GM23338 (cell line): ENCODE measurements around the gene DTD1. TPM values are rescaled to one million over a fixed set of nuclear protein-coding genes. Genes with fewer than 3 reads are reported as not detected.

Source experiments
- ATAC-seq: fragments of 200-7000 bp; cut with Tn5 transposase; 3 replicates; pipeline ENCODE4 v1.9.1; 2020
- DNase-seq: peaks from one replicate; pipeline ENCODE4 v3.0.0-alpha.2; 2015; ENCODE audit warnings: low spot score
- H2AFZ ChIP-seq: fragments of 200-600 bp; sonication (generic); 2 replicates; pipeline ENCODE4 v1.8.0; 2016; ENCODE audit warnings: antibody characterized with exemption, mild to moderate bottlenecking, moderate library complexity
- H3F3A ChIP-seq: fragments of 200-600 bp; sonication (generic); replicated peaks from 2 replicates; pipeline ENCODE4 v1.8.0; 2017; ENCODE audit warnings: antibody characterized with exemption, mixed run types, low read depth
- H3K27ac ChIP-seq: fragments of 200-600 bp; sonication (generic); 2 replicates; pipeline ENCODE4 v1.6.1; 2016; ENCODE audit warnings: low read depth
- H3K27me3 ChIP-seq: fragments of 200-600 bp; sonication (generic); 2 replicates; pipeline ENCODE4 v1.8.0; 2016; ENCODE audit warnings: mild to moderate bottlenecking, mixed run types, moderate library complexity; ENCODE audit not compliant: insufficient read depth
- H3K36me3 ChIP-seq: fragments of 200-600 bp; sonication (generic); 2 replicates; pipeline ENCODE4 v1.8.0; 2016; ENCODE audit warnings: mild to moderate bottlenecking; ENCODE audit not compliant: insufficient read depth
- H3K4me1 ChIP-seq: fragments of 200-600 bp; sonication (generic); 2 replicates; pipeline ENCODE4 v1.8.0; 2016; ENCODE audit warnings: mild to moderate bottlenecking, moderate library complexity; ENCODE audit not compliant: insufficient read depth
- H3K4me2 ChIP-seq: fragments of 200-600 bp; sonication (generic); 2 replicates; pipeline ENCODE4 v1.7.1; 2017; ENCODE audit warnings: mixed run types
- H3K4me3 ChIP-seq: fragments of 200-600 bp; sonication (generic); 2 replicates; pipeline ENCODE4 v1.6.1; 2016; ENCODE audit warnings: mixed run types
- H3K79me2 ChIP-seq: fragments of 200-600 bp; sonication (generic); replicated peaks from 2 replicates; pipeline ENCODE4 v1.8.0; 2017; ENCODE audit warnings: mild to moderate bottlenecking; ENCODE audit not compliant: insufficient read depth
- H3K9me2 ChIP-seq: fragments of 200-600 bp; sonication (generic); 2 replicates; pipeline ENCODE4 v1.8.0; 2017; ENCODE audit not compliant: insufficient read depth
- H4K20me1 ChIP-seq: fragments of 200-600 bp; sonication (generic); replicated peaks from 2 replicates; pipeline ENCODE4 v1.8.0; 2017; ENCODE audit warnings: mild to moderate bottlenecking; ENCODE audit not compliant: insufficient read depth
- H3K27ac Mint-ChIP-seq: 2 replicates; pipeline ENCODE4 v1.8.0; 2020; ENCODE audit warnings: inconsistent platforms, mild to moderate bottlenecking, moderate library complexity, mixed read lengths
- H3K27me3 Mint-ChIP-seq: 3 replicates; pipeline ENCODE4 v1.8.0; 2022; ENCODE audit warnings: low read depth, mild to moderate bottlenecking, moderate library complexity, mixed read lengths, inconsistent platforms; ENCODE audit not compliant: insufficient read depth, poor library complexity
- H3K36me3 Mint-ChIP-seq: 3 replicates; pipeline ENCODE4 v1.8.0; 2021; ENCODE audit warnings: low read depth, mild to moderate bottlenecking, inconsistent platforms, moderate library complexity, mixed read lengths
- H3K4me1 Mint-ChIP-seq: 3 replicates; pipeline ENCODE4 v1.8.0; 2020; ENCODE audit warnings: mild to moderate bottlenecking, inconsistent platforms, mixed read lengths
- H3K4me3 Mint-ChIP-seq: 3 replicates; pipeline ENCODE4 v1.8.0; 2021; ENCODE audit warnings: moderate library complexity, mild to moderate bottlenecking, inconsistent platforms, mixed read lengths
- H3K9me3 Mint-ChIP-seq: 3 replicates; pipeline ENCODE4 v1.8.0; 2020; ENCODE audit warnings: moderate library complexity, mild to moderate bottlenecking, inconsistent platforms, mixed read lengths
- CREB1 ChIP-seq: fragments of 250-450 bp; sonication (Bioruptor Pico); IDR thresholded peaks from 2 replicates; pipeline ENCODE4 v1.5.0; 2020; ENCODE audit warnings: low read depth, mild to moderate bottlenecking, moderate library complexity
- CTCF ChIP-seq, 2 experiments: fragments of 200-600 bp in 1 of 2; sonication (generic) in 1 of 2; conservative IDR thresholded peaks; 2 replicates each; pipeline versions ENCODE4 v1.5.1 to v1.6.1; 2016 to 2017; ENCODE audit warnings: antibody characterized with exemption in 2 of 2, low read depth in 2 of 2, mild to moderate bottlenecking in 2 of 2, moderate library complexity in 1 of 2
- EZH2 ChIP-seq: fragments of 200-600 bp; sonication (generic); IDR thresholded peaks from one replicate; pipeline ENCODE4 v1.8.0; 2017; ENCODE audit warnings: antibody characterized with exemption, mild to moderate bottlenecking, low read depth; ENCODE audit not compliant: unreplicated experiment
- JUNB ChIP-seq: IDR thresholded peaks from one replicate; pipeline ENCODE4 v1.6.1; 2016; ENCODE audit warnings: antibody characterized with exemption; ENCODE audit not compliant: unreplicated experiment
- POLR2AphosphoS5 ChIP-seq: IDR thresholded peaks from 2 replicates; pipeline ENCODE4 v1.6.1; 2016; ENCODE audit warnings: antibody characterized with exemption, low read depth
- ZNF114 ChIP-seq: fragments of 250-450 bp; sonication (Bioruptor Pico); IDR thresholded peaks from 2 replicates; pipeline ENCODE4 v1.5.0; 2020; ENCODE audit warnings: mild to moderate bottlenecking, moderate library complexity
- ZNF331 ChIP-seq: fragments of 250-450 bp; sonication (Bioruptor Pico); IDR thresholded peaks from 2 replicates; pipeline ENCODE4 v1.5.0; 2020; ENCODE audit warnings: low read depth, mild to moderate bottlenecking, moderate library complexity
- ZNF462 ChIP-seq: fragments of 250-450 bp; sonication (Bioruptor Pico); IDR thresholded peaks from 2 replicates; pipeline ENCODE4 v1.5.0; 2020; ENCODE audit warnings: mild to moderate bottlenecking, moderate library complexity
- polyA plus RNA-seq: library from polyadenylated mRNA; unstranded; fragments of >200 nt; fragmentation: Nextera tagmentation; extraction: Ambion mirVana; gene quantifications from 2 replicates; pipeline ENCODE4 v1.2.1, GENCODE V29; 2016
- total RNA-seq: library from RNA; depleted of rRNA; stranded (reverse); fragments of >200 nt; shearing (Covaris generic); gene quantifications from 2 replicates; pipeline ENCODE4 v1.2.3, GENCODE V29; 2014
- TF ChIP-seq, protein P1 (sequence below): IDR thresholded peaks from one replicate; pipeline ENCODE4 v1.6.1; 2018; ENCODE audit warnings: antibody characterized with exemption; ENCODE audit not compliant: unreplicated experiment

Gene DTD1
- total and polyA plus RNA-seq, 2 experiments from 2014 or later = 69.8 to 74.0 TPM

DNA sequence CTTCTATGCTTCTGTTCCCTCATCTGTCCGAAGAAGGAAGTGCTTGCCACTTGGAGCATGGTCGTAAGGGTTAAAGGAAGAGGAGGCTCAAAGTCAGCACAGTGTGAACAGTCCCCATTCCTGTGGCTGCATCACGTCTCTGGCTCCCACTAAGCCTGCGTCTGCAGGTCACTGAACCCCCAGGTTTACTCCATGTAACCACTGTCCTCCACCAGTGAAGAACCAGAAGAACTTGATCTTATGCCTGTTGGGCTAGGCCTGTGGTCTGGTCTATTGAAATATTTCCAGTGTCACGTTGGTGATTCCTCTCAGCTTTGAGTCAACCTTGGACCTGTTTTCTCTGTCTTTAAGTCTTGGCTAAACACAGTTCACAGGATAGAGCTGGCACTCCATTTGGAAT, 179.8 kb downstream of the DTD1 start:
- DNase-seq (no peak), ATAC-seq (no peak)
- H3F3A ChIP-seq = no peaks in the 10 kb centered on the region
- Mint-ChIP-seq H3K27ac (no peak overlapping the region), H3K9me3 (peaks cover 4% of the 10 kb centered on the region), H3K27me3 (peaks cover 4% of the 10 kb centered on the region), H3K4me3 (no peak overlapping the region), H3K4me1 (no peaks in the 10 kb centered on the region), H3K36me3 (peaks cover 13% of the 10 kb centered on the region)
- no peaks in the 10 kb centered on the region for H4K20me1 ChIP-seq
- no peaks in the 10 kb centered on the region for H3K4me1 ChIP-seq
- H3K27me3 ChIP-seq = no peaks in the 10 kb centered on the region
- no peaks in the 10 kb centered on the region; the same call in 1 of the 2 replicates for H3K36me3 ChIP-seq
- no peaks in the 10 kb centered on the region for H3K79me2 ChIP-seq
- H3K27ac ChIP-seq = no peak overlapping the region
- H3K4me3 ChIP-seq = no peak overlapping the region
- no peak for TF ChIP-seq JUNB
- no peak for TF ChIP-seq POLR2AphosphoS5
- no peak for TF ChIP-seq EZH2
- no peak for TF ChIP-seq ZNF114 (CRISPR knock-in tag)
- TF ChIP-seq ZNF462 = no peak
- TF ChIP-seq ZNF331 (CRISPR knock-in tag) = no peak
- TF ChIP-seq CTCF (conservative IDR thresholded peaks at IDR 0.05; ENCODE audit: low read depth in 2 of 2) = no peak
- TF ChIP-seq CREB1 (CRISPR knock-in tag) = no peak
- TF ChIP-seq, protein P1, sequence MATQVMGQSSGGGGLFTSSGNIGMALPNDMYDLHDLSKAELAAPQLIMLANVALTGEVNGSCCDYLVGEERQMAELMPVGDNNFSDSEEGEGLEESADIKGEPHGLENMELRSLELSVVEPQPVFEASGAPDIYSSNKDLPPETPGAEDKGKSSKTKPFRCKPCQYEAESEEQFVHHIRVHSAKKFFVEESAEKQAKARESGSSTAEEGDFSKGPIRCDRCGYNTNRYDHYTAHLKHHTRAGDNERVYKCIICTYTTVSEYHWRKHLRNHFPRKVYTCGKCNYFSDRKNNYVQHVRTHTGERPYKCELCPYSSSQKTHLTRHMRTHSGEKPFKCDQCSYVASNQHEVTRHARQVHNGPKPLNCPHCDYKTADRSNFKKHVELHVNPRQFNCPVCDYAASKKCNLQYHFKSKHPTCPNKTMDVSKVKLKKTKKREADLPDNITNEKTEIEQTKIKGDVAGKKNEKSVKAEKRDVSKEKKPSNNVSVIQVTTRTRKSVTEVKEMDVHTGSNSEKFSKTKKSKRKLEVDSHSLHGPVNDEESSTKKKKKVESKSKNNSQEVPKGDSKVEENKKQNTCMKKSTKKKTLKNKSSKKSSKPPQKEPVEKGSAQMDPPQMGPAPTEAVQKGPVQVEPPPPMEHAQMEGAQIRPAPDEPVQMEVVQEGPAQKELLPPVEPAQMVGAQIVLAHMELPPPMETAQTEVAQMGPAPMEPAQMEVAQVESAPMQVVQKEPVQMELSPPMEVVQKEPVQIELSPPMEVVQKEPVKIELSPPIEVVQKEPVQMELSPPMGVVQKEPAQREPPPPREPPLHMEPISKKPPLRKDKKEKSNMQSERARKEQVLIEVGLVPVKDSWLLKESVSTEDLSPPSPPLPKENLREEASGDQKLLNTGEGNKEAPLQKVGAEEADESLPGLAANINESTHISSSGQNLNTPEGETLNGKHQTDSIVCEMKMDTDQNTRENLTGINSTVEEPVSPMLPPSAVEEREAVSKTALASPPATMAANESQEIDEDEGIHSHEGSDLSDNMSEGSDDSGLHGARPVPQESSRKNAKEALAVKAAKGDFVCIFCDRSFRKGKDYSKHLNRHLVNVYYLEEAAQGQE = no peak
- no peak overlapping the region for H2AFZ ChIP-seq
- H3K9me2 ChIP-seq = peaks cover 6% of the 10 kb centered on the region; the same call in 1 of the 2 replicates
- no peak overlapping the region for H3K4me2 ChIP-seq
